H9 (cell line): Measurements from ENCODE around the gene DTX3L. TPM values are rescaled to one million over a fixed set of nuclear protein-coding genes. Genes with fewer than 3 reads are reported as not detected.

Experiments
- DNase-seq: peaks from one replicate; pipeline ENCODE4 v3.0.0-alpha.2; 2017
- H2AFZ ChIP-seq: one replicate; pipeline ENCODE4 v1.6.1; 2013; ENCODE audit warnings: mild to moderate bottlenecking, low read length, control low read depth, moderate library complexity
- H2AK5ac ChIP-seq: 2 replicates; pipeline ENCODE4 v1.6.1; 2013; ENCODE audit warnings: low read length, control low read depth, mixed read lengths; ENCODE audit not compliant: insufficient read length
- H2BK120ac ChIP-seq: one replicate; pipeline ENCODE4 v1.6.1; 2013; ENCODE audit warnings: low read depth, mild to moderate bottlenecking, low read length, control low read depth, inconsistent platforms; ENCODE audit not compliant: poor library complexity, severe bottlenecking
- H2BK12ac ChIP-seq: 2 replicates; pipeline ENCODE4 v1.6.1; 2013; ENCODE audit warnings: low read length, control low read depth, mixed read lengths, low read depth; ENCODE audit not compliant: insufficient read length
- H2BK15ac ChIP-seq: 2 replicates; pipeline ENCODE4 v1.6.1; 2013; ENCODE audit warnings: low read depth, low read length, control low read depth
- H2BK20ac ChIP-seq: one replicate; pipeline ENCODE4 v1.6.1; 2013; ENCODE audit warnings: low read depth, mild to moderate bottlenecking, low read length, control low read depth, inconsistent platforms; ENCODE audit not compliant: poor library complexity, severe bottlenecking
- H2BK5ac ChIP-seq: 2 replicates; pipeline ENCODE4 v1.6.1; 2013; ENCODE audit warnings: low read length, control low read depth, mixed read lengths; ENCODE audit not compliant: insufficient read length
- H3K14ac ChIP-seq: 2 replicates; pipeline ENCODE4 v1.6.1; 2013; ENCODE audit warnings: low read length, control low read depth; ENCODE audit not compliant: insufficient read depth
- H3K18ac ChIP-seq: 2 replicates; pipeline ENCODE4 v1.6.1; 2013; ENCODE audit warnings: low read depth, mild to moderate bottlenecking, mixed read lengths, low read length, control low read depth; ENCODE audit not compliant: insufficient read length
- H3K23ac ChIP-seq: 2 replicates; pipeline ENCODE4 v1.6.1; 2013; ENCODE audit warnings: low read length, control low read depth, mixed read lengths, low read depth; ENCODE audit not compliant: insufficient read length
- H3K23me2 ChIP-seq: 2 replicates; pipeline ENCODE4 v1.6.1; 2013; ENCODE audit warnings: low read depth, mild to moderate bottlenecking, mixed read lengths, low read length, control low read depth; ENCODE audit not compliant: insufficient read length, poor library complexity, severe bottlenecking
- H3K27ac ChIP-seq: 2 replicates; pipeline ENCODE4 v1.5.1; 2013; ENCODE audit warnings: low read length, control low read depth, mixed read lengths, low read depth; ENCODE audit not compliant: insufficient read length
- H3K27me3 ChIP-seq: 2 replicates; pipeline ENCODE4 v1.6.1; 2013; ENCODE audit warnings: low read length, control low read depth, inconsistent platforms; ENCODE audit not compliant: insufficient read depth
- H3K4ac ChIP-seq: 2 replicates; pipeline ENCODE4 v1.6.1; 2013; ENCODE audit warnings: low read depth, mild to moderate bottlenecking, control low read depth, inconsistent platforms, low read length, moderate library complexity
- H3K4me1 ChIP-seq: 2 replicates; pipeline ENCODE4 v1.6.1; 2013; ENCODE audit warnings: low read length, control low read depth, inconsistent platforms; ENCODE audit not compliant: insufficient read depth
- H3K4me2 ChIP-seq: 2 replicates; pipeline ENCODE4 v1.6.1; 2013; ENCODE audit warnings: low read length, control low read depth, mixed read lengths; ENCODE audit not compliant: insufficient read length, insufficient read depth
- H3K56ac ChIP-seq: 2 replicates; pipeline ENCODE4 v1.6.1; 2013; ENCODE audit warnings: low read depth, mild to moderate bottlenecking, mixed read lengths, low read length, control low read depth; ENCODE audit not compliant: insufficient read length
- H3K79me1 ChIP-seq: 2 replicates; pipeline ENCODE4 v1.6.1; 2013; ENCODE audit warnings: low read depth, mild to moderate bottlenecking, moderate library complexity, low read length, control low read depth, inconsistent platforms; ENCODE audit not compliant: insufficient read depth, poor library complexity, severe bottlenecking
- H3K79me2 ChIP-seq: 2 replicates; pipeline ENCODE4 v1.6.1; 2013; ENCODE audit warnings: low read length, control low read depth, inconsistent platforms; ENCODE audit not compliant: insufficient read depth
- H3K9ac ChIP-seq: 2 replicates; pipeline ENCODE4 v1.6.1; 2013; ENCODE audit warnings: low read length, control low read depth, mixed read lengths; ENCODE audit not compliant: insufficient read length; ENCODE audit errors: extremely low read depth
- H3K9me3 ChIP-seq: one replicate; pipeline ENCODE4 v1.6.1; 2013; ENCODE audit warnings: low read depth, low read length, inconsistent platforms; ENCODE audit not compliant: control insufficient read depth
- H3T11ph ChIP-seq: one replicate; pipeline ENCODE4 v1.6.1; 2013; ENCODE audit warnings: mild to moderate bottlenecking, low read length, control low read depth, inconsistent platforms
- H4K20me1 ChIP-seq: one replicate; pipeline ENCODE4 v1.6.1; 2013; ENCODE audit not compliant: control insufficient read depth, insufficient read length, insufficient read depth
- H4K5ac ChIP-seq: 2 replicates; pipeline ENCODE4 v1.6.1; 2013; ENCODE audit warnings: low read depth, mild to moderate bottlenecking, mixed read lengths, low read length, control low read depth; ENCODE audit not compliant: insufficient read length
- H4K8ac ChIP-seq: replicated peaks from 2 replicates; pipeline ENCODE4 v1.6.1; 2013; ENCODE audit warnings: low read length, control low read depth, mixed read lengths, low read depth; ENCODE audit not compliant: insufficient read length
- H4K91ac ChIP-seq: 2 replicates; pipeline ENCODE4 v1.6.1; 2013; ENCODE audit warnings: low read depth, mild to moderate bottlenecking, moderate library complexity, mixed read lengths, low read length, control low read depth; ENCODE audit not compliant: insufficient read length
- H3K27ac Mint-ChIP-seq, 3 experiments: 2 replicates in 2 of 3; 3 replicates in 1 of 3; pipeline ENCODE4 v1.8.0; 2020 to 2021; ENCODE audit warnings: mixed read lengths in 3 of 3, mild to moderate bottlenecking in 1 of 3, moderate library complexity in 1 of 3
- H3K27me3 Mint-ChIP-seq: 2 replicates; pipeline ENCODE4 v1.8.0; 2021; ENCODE audit warnings: low read depth, mild to moderate bottlenecking, moderate library complexity, mixed read lengths
- H3K36me3 Mint-ChIP-seq, 3 experiments: 2 replicates in 2 of 3; 3 replicates in 1 of 3; pipeline ENCODE4 v1.8.0; 2020 to 2021; ENCODE audit warnings: low read depth in 3 of 3, mixed read lengths in 3 of 3; ENCODE audit not compliant: insufficient read depth in 1 of 3
- H3K4me1 Mint-ChIP-seq, 2 experiments: 2 replicates each; pipeline ENCODE4 v1.8.0; 2020; ENCODE audit warnings: mixed read lengths in 2 of 2
- H3K4me3 Mint-ChIP-seq, 2 experiments: 2 replicates in 1 of 2; 3 replicates in 1 of 2; pipeline ENCODE4 v1.8.0; 2020 to 2021; ENCODE audit warnings: mild to moderate bottlenecking in 2 of 2, mixed read lengths in 2 of 2, moderate library complexity in 1 of 2
- H3K9me3 Mint-ChIP-seq, 2 experiments: 2 replicates in 1 of 2; 3 replicates in 1 of 2; pipeline ENCODE4 v1.8.0; 2020; ENCODE audit warnings: mild to moderate bottlenecking in 2 of 2, mixed read lengths in 2 of 2, moderate library complexity in 1 of 2
- CTCF ChIP-seq: fragments of 200-600 bp; sonication (generic); conservative IDR thresholded peaks from 3 replicates; pipeline ENCODE4 v1.8.0; 2021; ENCODE audit warnings: antibody characterized with exemption, mild to moderate bottlenecking
- WGBS: extraction: QIAGEN DNeasy Blood & Tissue Kit; methylation state at CpG from one replicate; pipeline ENCODE4 v1.1.7; 2013; ENCODE audit warnings: missing lambda C conversion rate, low lambda C conversion rate, mixed read lengths; ENCODE audit not compliant: insufficient read length; ENCODE audit errors: extremely low coverage; 5-methylcytosine and 5-hydroxymethylcytosine counted together
- total RNA-seq: library from RNA; stranded (reverse); gene quantifications from 2 replicates; pipeline ENCODE4 v1.2.1, GENCODE V29; 2021

DTX3L gene
- total RNA-seq, 1 experiment from 2014 or later, result 7.5 TPM

GRCh38 chr3:122598151-122598550 lies 34.0 kb downstream of the DTX3L start:
- no peak overlapping the region for H3K27ac ChIP-seq
- H3K4me1 ChIP-seq, result no peaks in the 10 kb centered on the region
- Mint-ChIP-seq H3K4me1 (peaks cover 0 to 2% of the 10 kb centered on the region in 2 experiments; a peak in 1 of 4 replicates), H3K4me3 (no peak overlapping the region), H3K27ac (no peak overlapping the region), H3K36me3 (no peaks in the 10 kb centered on the region; a peak in 1 of 7 replicates), H3K27me3 (no peaks in the 10 kb centered on the region), H3K9me3 (no peaks in the 10 kb centered on the region)
- no peak overlapping the region for H3K4me2 ChIP-seq
- no peak overlapping the region for H3K18ac ChIP-seq
- no peak overlapping the region for H2AK5ac ChIP-seq
- H3K23ac ChIP-seq, result no peak overlapping the region
- DNase-seq, result no peak
- H3K9ac ChIP-seq, result no peak overlapping the region
- H3K79me1 ChIP-seq, result no peaks in the 10 kb centered on the region
- no peaks in the 10 kb centered on the region for H3K9me3 ChIP-seq
- no peaks in the 10 kb centered on the region for H3K79me2 ChIP-seq
- no peak overlapping the region for H2BK5ac ChIP-seq
- no peak overlapping the region for H4K91ac ChIP-seq
- H3K23me2 ChIP-seq, result no peaks in the 10 kb centered on the region
- H4K8ac ChIP-seq, result no peak overlapping the region
- WGBS, result no CpG with 5 or more reads among the region's 3 CpGs
- H2BK120ac ChIP-seq, result no peak overlapping the region
- no peak overlapping the region for H2BK20ac ChIP-seq
- TF ChIP-seq CTCF, result no peak
- no peak overlapping the region for H2BK12ac ChIP-seq
- no peak overlapping the region for H2BK15ac ChIP-seq
- H3T11ph ChIP-seq, result no peak overlapping the region
- no peaks in the 10 kb centered on the region for H4K20me1 ChIP-seq
- no peaks in the 10 kb centered on the region for H3K27me3 ChIP-seq
- H2AFZ ChIP-seq, result no peak overlapping the region
- H3K56ac ChIP-seq, result no peak overlapping the region
- no peak overlapping the region for H4K5ac ChIP-seq
- no peak overlapping the region for H3K14ac ChIP-seq
- no peak overlapping the region for H3K4ac ChIP-seq
